WI38 (cell line): Measurements from ENCODE around the gene STIP1.

Source experiments
- H3K4me3 ChIP-seq: 2 replicates; pipeline ENCODE4 v1.5.1; 2011; ENCODE audit warnings: low read depth, mild to moderate bottlenecking, control low read depth, low read length
- TF ChIP-seq, protein P1 (sequence below): IDR thresholded peaks from 2 replicates; pipeline ENCODE4 v1.5.1; 2012; ENCODE audit warnings: low read depth, mild to moderate bottlenecking, control low read depth, low read length

The STIP1 gene

DNA sequence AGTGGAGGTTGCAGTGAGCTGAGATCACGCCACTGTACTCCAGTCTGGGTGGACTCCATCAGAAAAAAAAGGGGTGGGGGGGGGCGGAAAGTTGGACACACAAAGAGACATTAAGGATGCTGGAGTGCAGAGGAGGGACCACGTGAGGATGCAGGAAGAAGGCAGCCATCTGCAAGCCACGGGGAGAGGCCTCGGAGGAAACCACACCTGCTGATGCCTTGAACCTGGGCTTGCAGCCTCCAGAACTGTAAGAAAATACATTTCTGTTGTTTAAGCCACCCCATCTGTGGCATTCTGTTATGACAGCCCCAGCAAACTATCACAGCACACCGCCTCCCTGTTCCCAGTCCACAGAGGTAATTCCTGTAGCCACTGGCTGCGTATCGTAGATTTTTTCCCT, 9.2 kb upstream of the STIP1 start:
- H3K4me3 ChIP-seq, result no peak overlapping the region

DNA sequence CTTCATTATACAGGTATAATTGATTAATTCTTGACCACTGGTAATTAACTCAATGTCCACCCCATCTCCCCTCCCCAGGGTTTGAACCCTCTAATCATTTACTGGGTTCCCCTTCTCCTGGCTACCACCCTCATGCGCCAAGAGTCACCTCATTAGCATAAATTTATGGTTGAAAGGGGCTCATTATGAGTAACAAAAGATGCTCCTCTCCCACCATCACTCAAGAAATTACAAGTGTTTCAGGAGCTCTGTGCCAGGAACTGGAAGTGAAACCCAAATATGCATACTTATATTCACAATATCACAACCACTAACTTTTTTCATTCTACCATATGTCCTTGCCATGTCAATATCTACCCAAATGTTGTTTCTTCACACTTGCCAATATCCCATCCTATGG, 7.8 kb upstream of the STIP1 start:
- no peak overlapping the region for H3K4me3 ChIP-seq
- TF ChIP-seq, protein P1, sequence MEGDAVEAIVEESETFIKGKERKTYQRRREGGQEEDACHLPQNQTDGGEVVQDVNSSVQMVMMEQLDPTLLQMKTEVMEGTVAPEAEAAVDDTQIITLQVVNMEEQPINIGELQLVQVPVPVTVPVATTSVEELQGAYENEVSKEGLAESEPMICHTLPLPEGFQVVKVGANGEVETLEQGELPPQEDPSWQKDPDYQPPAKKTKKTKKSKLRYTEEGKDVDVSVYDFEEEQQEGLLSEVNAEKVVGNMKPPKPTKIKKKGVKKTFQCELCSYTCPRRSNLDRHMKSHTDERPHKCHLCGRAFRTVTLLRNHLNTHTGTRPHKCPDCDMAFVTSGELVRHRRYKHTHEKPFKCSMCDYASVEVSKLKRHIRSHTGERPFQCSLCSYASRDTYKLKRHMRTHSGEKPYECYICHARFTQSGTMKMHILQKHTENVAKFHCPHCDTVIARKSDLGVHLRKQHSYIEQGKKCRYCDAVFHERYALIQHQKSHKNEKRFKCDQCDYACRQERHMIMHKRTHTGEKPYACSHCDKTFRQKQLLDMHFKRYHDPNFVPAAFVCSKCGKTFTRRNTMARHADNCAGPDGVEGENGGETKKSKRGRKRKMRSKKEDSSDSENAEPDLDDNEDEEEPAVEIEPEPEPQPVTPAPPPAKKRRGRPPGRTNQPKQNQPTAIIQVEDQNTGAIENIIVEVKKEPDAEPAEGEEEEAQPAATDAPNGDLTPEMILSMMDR, result no peak

More for the DNA sequence above, 9.2 kb upstream of the STIP1 start:
- TF ChIP-seq, protein P1, result no peak

DNA sequence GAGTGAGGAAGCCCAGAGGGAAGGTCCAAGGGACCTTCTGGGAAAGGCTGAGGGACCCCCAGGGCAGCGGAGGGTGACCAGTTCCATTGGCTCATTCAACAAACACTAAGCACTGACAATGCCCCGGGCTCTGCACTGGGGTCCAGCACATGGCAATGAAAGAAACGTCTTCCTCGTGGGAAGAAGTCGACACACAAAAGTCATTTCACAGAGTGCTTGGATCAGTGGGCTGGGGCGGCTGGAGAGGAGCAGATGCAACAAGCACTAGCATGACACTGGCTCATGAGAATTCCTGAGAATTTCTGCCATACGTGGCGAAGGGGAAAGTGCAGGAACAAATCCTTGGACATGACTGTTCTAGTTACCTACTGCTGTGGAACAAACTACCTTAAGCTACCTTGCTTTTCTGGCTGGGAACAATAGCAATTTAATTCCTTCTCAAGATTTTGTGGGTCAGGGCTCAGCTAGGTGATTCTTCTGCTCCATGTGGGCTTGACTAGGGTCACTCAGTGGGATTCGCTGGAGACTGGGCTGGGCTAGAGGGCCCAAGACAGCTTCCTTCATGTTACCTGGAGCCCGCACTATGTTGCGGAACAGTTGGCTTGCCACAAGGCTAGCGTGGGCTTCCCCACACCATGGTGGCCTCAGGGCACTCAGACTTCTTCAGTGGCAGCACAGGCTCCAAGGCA, 6.9 kb upstream of the STIP1 start:
- no peak overlapping the region for H3K4me3 ChIP-seq
- TF ChIP-seq, protein P1, result no peak

DNA sequence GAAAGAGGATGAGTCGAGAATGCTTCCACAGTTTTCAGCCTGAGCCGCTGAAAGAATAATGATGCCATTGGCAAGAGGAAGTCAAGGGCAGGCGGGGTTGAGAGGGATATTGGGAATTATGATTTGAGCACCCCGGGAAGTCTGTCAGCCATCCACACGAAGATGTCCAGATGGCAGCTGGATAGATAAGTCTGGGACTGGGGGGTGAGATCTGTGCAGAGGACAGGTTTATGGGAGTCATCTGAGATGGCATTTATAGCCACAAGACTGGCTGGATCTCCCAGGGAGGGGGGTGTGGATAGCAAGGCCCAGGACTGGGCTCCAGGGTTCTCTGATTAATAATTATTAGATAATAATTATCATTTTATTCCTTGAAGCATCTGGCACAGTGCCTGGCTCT, 5.1 kb upstream of the STIP1 start:
- H3K4me3 ChIP-seq, result no peak overlapping the region
- TF ChIP-seq, protein P1, result no peak

DNA sequence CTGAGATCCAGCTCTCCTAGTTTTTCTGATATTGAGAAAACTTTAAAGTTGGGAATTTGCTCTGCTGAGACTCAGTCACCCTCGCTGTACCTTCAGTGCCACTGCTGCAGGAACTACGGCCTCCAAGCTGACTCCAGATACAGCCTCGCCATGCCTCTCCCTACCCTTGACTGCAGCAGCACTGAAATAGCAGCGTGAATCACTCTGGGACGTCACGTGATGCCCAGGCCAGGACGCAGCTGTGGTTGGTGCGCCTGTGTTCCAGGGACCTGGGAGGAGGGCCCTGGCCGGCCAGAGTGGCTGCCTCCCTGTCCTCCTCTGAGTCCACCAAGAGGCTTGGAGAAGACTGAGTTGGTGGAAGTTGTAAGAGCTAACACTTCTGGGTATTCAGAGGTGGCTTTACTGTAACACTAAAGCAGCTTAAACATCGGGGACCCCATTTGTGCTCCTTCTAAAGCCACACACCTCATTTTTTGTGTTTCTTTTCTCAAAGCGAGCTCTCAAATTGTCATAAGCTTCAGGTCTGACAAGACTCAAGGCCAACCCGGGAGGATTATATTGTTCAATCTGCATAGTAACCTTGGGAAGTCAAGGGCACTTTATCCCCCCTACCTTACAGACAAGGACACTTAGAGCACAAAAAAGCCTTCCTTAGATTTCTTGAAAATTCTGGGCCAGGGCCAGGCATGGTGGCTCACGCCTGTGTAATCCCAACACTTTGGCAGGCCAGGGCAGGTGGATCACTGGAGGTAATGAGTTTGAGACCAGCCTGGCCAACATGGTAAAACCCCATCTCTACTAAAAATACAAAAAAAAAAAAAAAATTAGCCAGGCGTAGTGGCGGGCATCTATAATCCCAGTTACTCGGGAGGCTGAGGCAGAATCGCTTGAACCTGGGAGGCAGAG, 4.2 kb upstream of the STIP1 start:
- TF ChIP-seq, protein P1, result no peak
- peak overlapping the region; percentile 29; the same call in 1 of the 2 replicates for H3K4me3 ChIP-seq

DNA sequence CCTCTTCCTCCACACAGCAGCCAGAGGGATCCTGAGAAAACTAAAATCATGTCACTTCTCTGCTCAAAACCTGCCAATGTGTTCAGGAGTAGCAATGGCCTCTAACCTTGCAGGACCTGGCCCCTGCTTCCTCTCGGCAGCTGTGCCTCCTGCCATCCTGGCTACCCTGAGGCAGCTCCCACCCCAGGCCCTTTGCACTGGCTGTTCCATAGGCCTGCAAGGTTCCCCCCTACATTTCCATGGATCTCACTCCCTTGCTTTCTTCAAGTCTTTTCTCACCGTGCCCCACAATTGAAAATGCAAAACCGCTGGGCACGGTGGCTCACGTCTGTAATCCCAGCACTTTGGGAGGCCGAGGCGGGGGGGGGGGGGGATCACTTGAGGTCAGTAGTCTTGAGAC, 2.1 kb upstream of the STIP1 start:
- TF ChIP-seq, protein P1, result no peak
- H3K4me3 ChIP-seq, result no peak overlapping the region

DNA sequence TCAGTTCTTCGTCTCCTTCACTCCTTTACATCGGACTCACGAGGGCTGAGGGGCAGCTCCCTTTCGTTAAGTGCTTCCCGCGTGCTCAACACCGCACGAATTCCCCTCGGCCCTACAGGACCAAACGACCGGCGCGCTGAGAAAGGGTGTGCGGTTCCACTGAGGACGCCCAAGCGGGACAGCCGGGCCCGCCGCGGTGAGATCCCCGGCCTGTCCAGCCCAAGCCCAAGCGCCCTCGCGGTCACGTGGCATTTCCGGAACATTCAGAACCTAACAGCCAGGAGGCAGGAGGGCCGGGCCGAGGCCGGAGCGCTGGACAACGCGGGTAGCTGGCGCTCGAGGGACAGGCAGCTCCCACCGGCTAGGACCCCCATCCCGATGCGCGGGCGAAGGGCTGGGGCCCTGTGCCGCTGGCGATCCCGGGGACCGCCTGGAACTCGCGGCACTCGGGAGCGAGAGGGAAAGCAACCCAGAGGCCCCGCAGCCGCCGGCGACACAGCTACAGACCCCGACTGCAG, 737 bp upstream of the STIP1 start:
- peak overlapping the region; percentile 62 for H3K4me3 ChIP-seq
- TF ChIP-seq, protein P1, result peak; percentile 12; the same call in 1 of the 2 replicates
